ENCODE measurements around the gene SNRPB. TPM values are rescaled to one million over a fixed set of nuclear protein-coding genes. Genes with fewer than 3 reads are reported as not detected.

SNRPB gene
- total and polyA plus RNA-seq, 2 donors (not counting 3 experiments of a cell fraction or from before 2014, with no cell fraction given): 296 to 340 TPM

DNA sequence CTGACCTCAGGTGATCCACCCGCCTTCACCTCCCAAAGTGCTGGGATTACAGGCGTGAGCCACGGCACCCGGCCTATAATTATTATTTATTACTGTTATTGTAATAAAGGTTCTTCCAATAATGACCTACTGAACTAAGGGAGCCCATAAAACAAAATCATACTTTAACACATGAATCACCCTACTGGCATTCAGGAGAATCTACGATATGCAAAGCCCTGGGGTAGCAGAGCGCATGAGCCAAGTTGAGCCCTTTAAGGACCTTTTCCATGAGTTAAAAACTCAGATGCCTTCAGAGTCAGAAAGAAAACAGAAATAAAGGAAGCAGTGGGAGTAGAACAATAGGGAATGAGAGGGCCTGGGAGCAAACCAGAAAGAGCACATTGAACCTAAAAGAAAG is 41.5 kb downstream of the SNRPB start:
- ChIA-PET POLR2A (no interaction called here), CTCF (interaction anchor here (1.6 kb wide), 1 partner anchor 10 kb away, joined by 3 read pairs; no protein-coding TSS in a partner anchor)
- Histone ChIP-seq H3K36me3 (ENCODE audit: control insufficient read depth in 2 of 2, extremely low read depth in 1 of 2, insufficient read depth in 2 of 2, low read length in 2 of 2) (no peaks in the 10 kb centered on the region), H3K9me3 (replicated peaks; ENCODE audit: control insufficient read depth, insufficient read depth, low read length) (no peaks in the 10 kb centered on the region), H3K27me3 (ENCODE audit: control insufficient read depth in 2 of 2, insufficient read depth in 2 of 2, low read length in 2 of 2) (peaks cover 0 to 6% of the 10 kb centered on the region in 2 experiments), H3K27ac (ENCODE audit: insufficient read depth, low read depth, low read length) (no peak overlapping the region), H3K4me3 (replicated peaks in 1 of 3; ENCODE audit: insufficient read depth in 1 of 3, low read depth in 1 of 3, low read length in 3 of 3) (no peak overlapping the region), H2AFZ (ENCODE audit: low read depth, low read length) (no peak overlapping the region), H3K4me1 (ENCODE audit: control insufficient read depth, extremely low read depth, insufficient read depth, low read length) (no peaks in the 10 kb centered on the region), H3K9me1 (replicated peaks; ENCODE audit: control insufficient read depth, extremely low read depth, insufficient read depth, low read length) (no peaks in the 10 kb centered on the region), H3K79me2 (ENCODE audit: control insufficient read depth, insufficient read depth, low read length) (no peaks in the 10 kb centered on the region), H3K9ac (replicated peaks; ENCODE audit: extremely low read depth, insufficient read depth, low read length) (no peak overlapping the region), H3K4me2 (ENCODE audit: insufficient read depth, low read length) (no peak overlapping the region), H4K20me1 (replicated peaks; ENCODE audit: control insufficient read depth, extremely low read depth, insufficient read depth, low read length) (no peaks in the 10 kb centered on the region)
- BruUV-seq (replicated peaks): no TSS peak
- FAIRE-seq: no peak
- no peak for DNase-seq (ENCODE audit: low read depth, low spot score)
- TF ChIP-seq JUN (IDR thresholded peaks at IDR 0.05; ENCODE audit: borderline replicate concordance, insufficient read depth, insufficient read length, low read depth) (no peak), FOS (IDR thresholded peaks at IDR 0.05; ENCODE audit: borderline replicate concordance, insufficient read depth, low read length) (no peak), POLR2AphosphoS5 (IDR thresholded peaks at IDR 0.05; ENCODE audit: insufficient read depth, low read depth, low read length) (no peak)
- TF ChIP-seq, protein P1, sequence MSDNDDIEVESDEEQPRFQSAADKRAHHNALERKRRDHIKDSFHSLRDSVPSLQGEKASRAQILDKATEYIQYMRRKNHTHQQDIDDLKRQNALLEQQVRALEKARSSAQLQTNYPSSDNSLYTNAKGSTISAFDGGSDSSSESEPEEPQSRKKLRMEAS (IDR thresholded peaks at IDR 0.05; ENCODE audit: insufficient read depth, insufficient read length): no peak
- intact Hi-C loops (cut with micrococcal nuclease): no loop called here
- dilution Hi-C loops (cut with MboI; ENCODE audit: extremely low pct_ligation_motif_present, low sequenced_read_pairs): no loop called here

DNA sequence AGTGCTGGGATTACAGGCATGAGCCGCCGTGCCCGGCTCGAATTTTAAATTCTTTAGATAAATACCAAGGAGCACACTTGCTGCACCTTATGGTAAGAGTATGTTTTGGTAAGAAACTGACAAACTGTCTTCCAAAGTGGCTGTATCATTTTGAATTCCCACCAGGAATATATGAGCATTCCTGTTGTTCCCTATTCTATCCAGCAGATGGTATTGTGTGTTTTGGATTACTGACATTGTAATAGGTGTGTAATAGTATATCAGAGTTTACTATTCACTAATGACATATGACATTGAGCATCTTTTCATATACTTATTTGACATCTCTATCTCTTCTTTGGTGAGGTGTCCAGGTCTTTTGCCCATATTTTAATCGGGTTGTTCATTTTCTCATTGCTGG is 49.3 kb downstream of the SNRPB start:
- no peaks in the 10 kb centered on the region for H3K36me3 ChIP-seq (ENCODE audit: control insufficient read depth in 2 of 2, extremely low read depth in 1 of 2, insufficient read depth in 2 of 2, low read length in 2 of 2)
- POLR2A ChIA-PET: no interaction called here
- H2AFZ ChIP-seq (ENCODE audit: low read depth, low read length): no peak overlapping the region
- H3K4me2 ChIP-seq (ENCODE audit: insufficient read depth, low read length): no peak overlapping the region
- H3K9me1 ChIP-seq (replicated peaks; ENCODE audit: control insufficient read depth, extremely low read depth, insufficient read depth, low read length): no peaks in the 10 kb centered on the region
- DNase-seq (ENCODE audit: low read depth, low spot score) (no peak), FAIRE-seq (no peak)
- no peak overlapping the region for H3K4me3 ChIP-seq (replicated peaks in 1 of 3; ENCODE audit: insufficient read depth in 1 of 3, low read depth in 1 of 3, low read length in 3 of 3)
- intact Hi-C loops (cut with micrococcal nuclease) (no loop called here), dilution Hi-C loops (cut with MboI; ENCODE audit: extremely low pct_ligation_motif_present, low sequenced_read_pairs) (no loop called here)
- peaks cover 0 to 2% of the 10 kb centered on the region in 2 experiments for H3K27me3 ChIP-seq (ENCODE audit: control insufficient read depth in 2 of 2, insufficient read depth in 2 of 2, low read length in 2 of 2)
- H3K9ac ChIP-seq (replicated peaks; ENCODE audit: extremely low read depth, insufficient read depth, low read length): no peak overlapping the region
- no peaks in the 10 kb centered on the region for H4K20me1 ChIP-seq (replicated peaks; ENCODE audit: control insufficient read depth, extremely low read depth, insufficient read depth, low read length)
- no TSS peak for BruUV-seq (replicated peaks)
- TF ChIP-seq JUN (IDR thresholded peaks at IDR 0.05; ENCODE audit: borderline replicate concordance, insufficient read depth, insufficient read length, low read depth) (no peak), EZH2 (IDR thresholded peaks at IDR 0.05; ENCODE audit: borderline replicate concordance, low read depth, low read length, severe bottlenecking) (no peak), GATA2 (IDR thresholded peaks at IDR 0.05; ENCODE audit: insufficient read depth, insufficient read length, low read depth, low read length) (no peak), POLR2A (IDR thresholded peaks at IDR 0.05; ENCODE audit: low read depth, low read length) (no peak), FOS (IDR thresholded peaks at IDR 0.05; ENCODE audit: borderline replicate concordance, insufficient read depth, low read length) (no peak)
- TF ChIP-seq, protein P1 (IDR thresholded peaks at IDR 0.05; ENCODE audit: insufficient read depth, insufficient read length): no peak
- no peaks in the 10 kb centered on the region for H3K79me2 ChIP-seq (ENCODE audit: control insufficient read depth, insufficient read depth, low read length)
- H3K27ac ChIP-seq (ENCODE audit: insufficient read depth, low read depth, low read length): no peak overlapping the region
- H3K9me3 ChIP-seq (replicated peaks; ENCODE audit: control insufficient read depth, insufficient read depth, low read length): no peaks in the 10 kb centered on the region
- H3K4me1 ChIP-seq (ENCODE audit: control insufficient read depth, extremely low read depth, insufficient read depth, low read length): no peaks in the 10 kb centered on the region
- CTCF ChIA-PET: no interaction called here

All from endothelial cell of umbilical vein (primary cell).